ENCODE results near the gene KNOP1. TPM values are rescaled to one million over a fixed set of nuclear protein-coding genes. Genes with fewer than 3 reads are reported as not detected.

KNOP1 gene
- total RNA-seq, 1 experiment from 2014 or later = 70.1 TPM

DNA sequence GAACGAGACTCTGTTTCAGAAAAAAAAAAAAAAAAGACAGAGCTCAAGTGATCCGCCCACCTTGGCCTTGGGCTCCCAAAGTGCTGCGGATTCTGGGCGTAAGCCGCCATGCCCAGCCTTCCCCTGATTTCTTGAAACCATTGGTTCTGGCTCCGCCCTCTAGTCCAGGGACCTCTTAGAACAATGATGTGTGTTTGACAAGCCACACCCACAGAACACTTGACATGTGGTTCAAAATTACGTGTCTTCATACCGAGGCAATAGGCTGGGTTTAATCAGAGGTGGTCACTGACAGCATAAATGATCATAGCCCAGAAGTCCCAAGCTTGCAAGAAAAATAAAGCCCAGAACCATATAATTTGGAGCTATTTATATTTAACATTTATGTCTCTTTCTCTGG, 23.0 kb downstream of the KNOP1 start:
- intact Hi-C loops (cut with micrococcal nuclease; ENCODE audit: unreplicated experiment) = no loop called here
- ATAC-seq (no peak), DNase-seq (ENCODE audit: low read depth, low spot score) (no peak)
- TF ChIP-seq, protein P1, sequence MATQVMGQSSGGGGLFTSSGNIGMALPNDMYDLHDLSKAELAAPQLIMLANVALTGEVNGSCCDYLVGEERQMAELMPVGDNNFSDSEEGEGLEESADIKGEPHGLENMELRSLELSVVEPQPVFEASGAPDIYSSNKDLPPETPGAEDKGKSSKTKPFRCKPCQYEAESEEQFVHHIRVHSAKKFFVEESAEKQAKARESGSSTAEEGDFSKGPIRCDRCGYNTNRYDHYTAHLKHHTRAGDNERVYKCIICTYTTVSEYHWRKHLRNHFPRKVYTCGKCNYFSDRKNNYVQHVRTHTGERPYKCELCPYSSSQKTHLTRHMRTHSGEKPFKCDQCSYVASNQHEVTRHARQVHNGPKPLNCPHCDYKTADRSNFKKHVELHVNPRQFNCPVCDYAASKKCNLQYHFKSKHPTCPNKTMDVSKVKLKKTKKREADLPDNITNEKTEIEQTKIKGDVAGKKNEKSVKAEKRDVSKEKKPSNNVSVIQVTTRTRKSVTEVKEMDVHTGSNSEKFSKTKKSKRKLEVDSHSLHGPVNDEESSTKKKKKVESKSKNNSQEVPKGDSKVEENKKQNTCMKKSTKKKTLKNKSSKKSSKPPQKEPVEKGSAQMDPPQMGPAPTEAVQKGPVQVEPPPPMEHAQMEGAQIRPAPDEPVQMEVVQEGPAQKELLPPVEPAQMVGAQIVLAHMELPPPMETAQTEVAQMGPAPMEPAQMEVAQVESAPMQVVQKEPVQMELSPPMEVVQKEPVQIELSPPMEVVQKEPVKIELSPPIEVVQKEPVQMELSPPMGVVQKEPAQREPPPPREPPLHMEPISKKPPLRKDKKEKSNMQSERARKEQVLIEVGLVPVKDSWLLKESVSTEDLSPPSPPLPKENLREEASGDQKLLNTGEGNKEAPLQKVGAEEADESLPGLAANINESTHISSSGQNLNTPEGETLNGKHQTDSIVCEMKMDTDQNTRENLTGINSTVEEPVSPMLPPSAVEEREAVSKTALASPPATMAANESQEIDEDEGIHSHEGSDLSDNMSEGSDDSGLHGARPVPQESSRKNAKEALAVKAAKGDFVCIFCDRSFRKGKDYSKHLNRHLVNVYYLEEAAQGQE (IDR thresholded peaks at IDR 0.05; ENCODE audit: insufficient read depth in 1 of 2, low read depth in 2 of 2, low read length in 1 of 2) = no peak
- TF ChIP-seq, protein P2, sequence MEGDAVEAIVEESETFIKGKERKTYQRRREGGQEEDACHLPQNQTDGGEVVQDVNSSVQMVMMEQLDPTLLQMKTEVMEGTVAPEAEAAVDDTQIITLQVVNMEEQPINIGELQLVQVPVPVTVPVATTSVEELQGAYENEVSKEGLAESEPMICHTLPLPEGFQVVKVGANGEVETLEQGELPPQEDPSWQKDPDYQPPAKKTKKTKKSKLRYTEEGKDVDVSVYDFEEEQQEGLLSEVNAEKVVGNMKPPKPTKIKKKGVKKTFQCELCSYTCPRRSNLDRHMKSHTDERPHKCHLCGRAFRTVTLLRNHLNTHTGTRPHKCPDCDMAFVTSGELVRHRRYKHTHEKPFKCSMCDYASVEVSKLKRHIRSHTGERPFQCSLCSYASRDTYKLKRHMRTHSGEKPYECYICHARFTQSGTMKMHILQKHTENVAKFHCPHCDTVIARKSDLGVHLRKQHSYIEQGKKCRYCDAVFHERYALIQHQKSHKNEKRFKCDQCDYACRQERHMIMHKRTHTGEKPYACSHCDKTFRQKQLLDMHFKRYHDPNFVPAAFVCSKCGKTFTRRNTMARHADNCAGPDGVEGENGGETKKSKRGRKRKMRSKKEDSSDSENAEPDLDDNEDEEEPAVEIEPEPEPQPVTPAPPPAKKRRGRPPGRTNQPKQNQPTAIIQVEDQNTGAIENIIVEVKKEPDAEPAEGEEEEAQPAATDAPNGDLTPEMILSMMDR (IDR thresholded peaks at IDR 0.05) = no peak
- TF ChIP-seq TCF7L2 (IDR thresholded peaks at IDR 0.05; ENCODE audit: low read depth, low read length) = no peak
- TF ChIP-seq POLR2AphosphoS5 (IDR thresholded peaks at IDR 0.05; ENCODE audit: low read depth, low read length) = no peak
- TF ChIP-seq SIN3A (IDR thresholded peaks at IDR 0.05; ENCODE audit: borderline replicate concordance, insufficient read depth, low read depth, low read length) = no peak
- POLR2A ChIA-PET = no interaction called here
- CTCF ChIA-PET = interaction anchor here (0.6 to 1.6 kb wide), 2 partner anchors 78 to 111 kb away, joined by 3 to 5 read pairs; no protein-coding TSS in a partner anchor
- in situ Hi-C loops (cut with HindIII; ENCODE audit: low pct_unique_long_range_greater_than_20kb, low sequenced_read_pairs) = no loop called here
- no TSS peak for BruUV-seq (replicated peaks)
- Histone ChIP-seq H3K36me3 (ENCODE audit: control insufficient read depth, insufficient read depth, low read length) (no peaks in the 10 kb centered on the region), H3K27ac (ENCODE audit: low read length) (no peak overlapping the region), H3K4me1 (ENCODE audit: control insufficient read depth, insufficient read depth, low read length) (0 out of 2 replicates have a peak, but pooled peaks cover 3% of the 10 kb centered on the region), H3K4me3 (ENCODE audit: low read depth in 2 of 2, low read length in 2 of 2) (no peak overlapping the region), H3K27me3 (ENCODE audit: control insufficient read depth, insufficient read depth, low read length) (no peaks in the 10 kb centered on the region), H3K9me3 (ENCODE audit: control insufficient read depth, insufficient read depth, low read depth, low read length) (no peaks in the 10 kb centered on the region)

DNA sequence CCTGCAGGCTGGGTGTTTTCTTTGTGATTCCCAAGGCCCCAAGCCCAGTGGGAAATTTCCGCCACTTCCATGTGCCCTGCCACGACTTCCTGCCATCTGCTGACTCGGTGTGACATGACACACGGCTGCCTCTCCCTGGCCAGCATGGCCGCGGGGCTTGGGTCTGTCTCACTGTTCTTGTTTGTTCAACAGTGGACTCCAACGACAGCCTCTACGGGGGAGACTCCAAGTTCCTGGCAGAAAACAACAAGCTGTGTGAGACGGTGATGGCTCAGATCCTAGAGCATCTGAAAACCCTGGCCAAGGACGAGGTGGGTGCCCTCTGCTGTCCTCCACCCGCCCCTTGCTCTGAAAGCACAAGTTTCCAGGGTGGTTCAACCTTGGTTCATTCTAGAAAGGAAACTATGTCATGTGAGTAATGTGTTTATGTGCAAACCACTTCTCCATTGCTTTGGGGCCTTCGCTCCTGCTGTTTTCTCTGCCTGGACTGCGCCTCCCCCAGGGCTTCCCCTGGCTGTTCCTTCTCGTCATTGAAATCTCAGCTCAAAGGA, 26.8 kb downstream of the KNOP1 start:
- no peaks in the 10 kb centered on the region for H3K36me3 ChIP-seq (ENCODE audit: control insufficient read depth, insufficient read depth, low read length)
- 0 out of 2 replicates have a peak, but pooled peaks cover 1% of the 10 kb centered on the region for H3K4me1 ChIP-seq (ENCODE audit: control insufficient read depth, insufficient read depth, low read length)
- ATAC-seq (peak; percentile 60; the same call in 1 of the 2 replicates), DNase-seq (ENCODE audit: low read depth, low spot score) (no peak)
- intact Hi-C loops (cut with micrococcal nuclease; ENCODE audit: unreplicated experiment) = no loop called here
- H3K9me3 ChIP-seq (ENCODE audit: control insufficient read depth, insufficient read depth, low read depth, low read length) = no peaks in the 10 kb centered on the region
- in situ Hi-C loops (cut with HindIII; ENCODE audit: low pct_unique_long_range_greater_than_20kb, low sequenced_read_pairs) = no loop called here
- TF ChIP-seq TCF7L2 (IDR thresholded peaks at IDR 0.05; ENCODE audit: low read depth, low read length) = no peak
- TF ChIP-seq SIN3A (IDR thresholded peaks at IDR 0.05; ENCODE audit: borderline replicate concordance, insufficient read depth, low read depth, low read length) = no peak
- TF ChIP-seq, protein P2 (IDR thresholded peaks at IDR 0.05) = no peak
- no peak for TF ChIP-seq POLR2AphosphoS5 (IDR thresholded peaks at IDR 0.05; ENCODE audit: low read depth, low read length)
- TF ChIP-seq, protein P1 (IDR thresholded peaks at IDR 0.05; ENCODE audit: insufficient read depth in 1 of 2, low read depth in 2 of 2, low read length in 1 of 2) = no peak
- BruUV-seq (replicated peaks) = no TSS peak
- H3K27ac ChIP-seq (ENCODE audit: low read length) = no peak overlapping the region
- H3K4me3 ChIP-seq (ENCODE audit: low read depth in 2 of 2, low read length in 2 of 2) = no peak overlapping the region
- H3K27me3 ChIP-seq (ENCODE audit: control insufficient read depth, insufficient read depth, low read length) = no peaks in the 10 kb centered on the region
- ChIA-PET CTCF (no interaction called here), POLR2A (no interaction called here)
